Activated CD8-positive, alpha-beta T cell treated with anti-CD3 and anti-CD28 coated beads for 36 hours (primary cell): ENCODE measurements around the gene GPC5. TPM values are rescaled to one million over a fixed set of nuclear protein-coding genes. Genes with fewer than 3 reads are reported as not detected.
"Not testable (repeated sequence)": the region's sequence is repeated elsewhere in the genome, so short reads cannot be mapped to it uniquely, and the experiment has no call there.

Source experiments
- ATAC-seq: fragments of 200-7000 bp; cut with Tn5 transposase; one replicate; pipeline ENCODE4 v1.10.0; 2021; ENCODE audit warnings: mild to moderate bottlenecking, moderate library complexity
- CTCF ChIA-PET: fragments of 350-600 bp; sonication (Branson Sonifier 250); formaldehyde crosslinking; loops from one replicate; lab custom pipeline; 2021; ENCODE audit warnings: antibody characterized with exemption; lab: Charles Lee
- POLR2A ChIA-PET: fragments of 350-600 bp; sonication (Branson Sonifier 250); formaldehyde crosslinking; loops from one replicate; lab custom pipeline; 2021; ENCODE audit warnings: antibody characterized with exemption; lab: Charles Lee
- DNase-seq: peaks from one replicate; pipeline ENCODE4 v3.0.0-alpha.2; 2020
- H3K27ac Mint-ChIP-seq: one replicate; pipeline ENCODE4 v1.8.0; 2021; ENCODE audit warnings: mild to moderate bottlenecking, mixed read lengths
- H3K27me3 Mint-ChIP-seq: one replicate; pipeline ENCODE4 v1.8.0; 2021; ENCODE audit warnings: mixed read lengths
- H3K36me3 Mint-ChIP-seq: one replicate; pipeline ENCODE4 v1.8.0; 2021; ENCODE audit warnings: low read depth, mixed read lengths
- H3K4me1 Mint-ChIP-seq: one replicate; pipeline ENCODE4 v1.8.0; 2021; ENCODE audit warnings: low read depth, mixed read lengths
- H3K4me3 Mint-ChIP-seq: one replicate; pipeline ENCODE4 v1.8.0; 2021; ENCODE audit warnings: mild to moderate bottlenecking, moderate library complexity, mixed read lengths
- H3K9me3 Mint-ChIP-seq: one replicate; pipeline ENCODE4 v1.8.0; 2021; ENCODE audit warnings: mixed read lengths
- CTCF ChIP-seq: fragments of 200-600 bp; IDR thresholded peaks from one replicate; pipeline ENCODE4 v1.8.0; 2022; ENCODE audit warnings: antibody characterized with exemption, mild to moderate bottlenecking
- intact Hi-C: fragments of 100-400 bp; cut with micrococcal nuclease; formaldehyde crosslinking; loops from one replicate; pipeline ENCODE4 v1.10.0; 2022
- total RNA-seq, 2 experiments: library from RNA; stranded (reverse); gene quantifications; one replicate each; pipeline ENCODE4 v1.2.3, GENCODE V29; 2021

The GPC5 gene
- total RNA-seq, 2 experiments from 2014 or later = 0.13 to 0.14 TPM

- no peak for TF ChIP-seq CTCF
- Mint-ChIP-seq H3K27me3 (no peaks in the 10 kb centered on the region), H3K4me3 (no peak overlapping the region), H3K36me3 (no peaks in the 10 kb centered on the region), H3K9me3 (no peaks in the 10 kb centered on the region), H3K4me1 (no peaks in the 10 kb centered on the region), H3K27ac (no peak overlapping the region)
- ChIA-PET CTCF (no interaction called here), POLR2A (no interaction called here)
- ATAC-seq (no peak), DNase-seq (no peak)
- intact Hi-C loops = no loop called here
Measured at GRCh38 chr13:91668866-91669495, 270.6 kb downstream of the GPC5 start.

DNA sequence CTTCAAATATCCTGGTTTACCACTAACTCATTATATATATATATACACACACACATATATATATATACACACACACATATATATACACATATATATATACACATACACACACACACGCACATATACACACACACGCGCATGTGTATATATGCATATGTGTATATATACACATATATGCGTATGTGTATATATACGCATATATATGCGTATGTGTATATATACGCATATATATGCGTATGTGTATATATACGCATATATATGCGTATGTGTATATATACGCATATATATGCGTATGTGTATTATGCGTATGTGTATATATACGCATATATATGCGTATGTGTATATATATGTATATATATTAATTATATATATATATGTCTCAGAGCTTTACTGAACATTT, 275.9 kb downstream of the GPC5 start:
- CTCF ChIA-PET, ATAC-seq, H3K27ac Mint-ChIP-seq, H3K4me3 Mint-ChIP-seq, H3K36me3 Mint-ChIP-seq, H3K4me1 Mint-ChIP-seq, H3K9me3 Mint-ChIP-seq, intact Hi-C loops, POLR2A ChIA-PET, H3K27me3 Mint-ChIP-seq, DNase-seq: not testable (repeated sequence)

DNA sequence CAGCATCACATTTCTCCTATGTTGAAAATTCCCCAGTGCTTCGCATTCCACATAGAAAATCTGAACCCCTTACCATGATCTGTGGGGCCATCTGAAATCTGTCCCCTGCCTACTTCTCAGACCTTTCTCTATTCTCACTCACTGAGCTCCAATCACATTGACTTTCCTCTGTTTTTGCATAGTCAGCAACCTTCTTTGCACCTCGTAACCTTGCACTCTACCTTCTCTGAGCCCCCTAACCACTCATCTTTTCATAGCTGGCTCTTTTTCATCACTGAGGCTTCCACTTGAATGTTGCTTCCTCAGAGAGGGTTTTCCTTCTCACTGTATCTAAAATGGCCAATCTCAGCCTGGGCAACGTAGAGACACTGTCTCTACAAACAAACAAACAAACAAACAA, 286.3 kb downstream of the GPC5 start:
- no peaks in the 10 kb centered on the region for H3K9me3 Mint-ChIP-seq
- ATAC-seq (no peak), DNase-seq (no peak)
- H3K27me3 Mint-ChIP-seq = no peaks in the 10 kb centered on the region
- no peaks in the 10 kb centered on the region for H3K36me3 Mint-ChIP-seq
- no peak overlapping the region for H3K27ac Mint-ChIP-seq
- ChIA-PET CTCF (no interaction called here), POLR2A (no interaction called here)
- no peak overlapping the region for H3K4me3 Mint-ChIP-seq
- no peaks in the 10 kb centered on the region for H3K4me1 Mint-ChIP-seq
- TF ChIP-seq CTCF = no peak
- intact Hi-C loops = no loop called here

GRCh38 chr13:91690944-91691343, 292.5 kb downstream of the GPC5 start:
- ATAC-seq = no peak
- TF ChIP-seq CTCF = no peak
- intact Hi-C loops = no loop called here
- Mint-ChIP-seq H3K36me3 (no peaks in the 10 kb centered on the region), H3K9me3 (no peaks in the 10 kb centered on the region), H3K4me1 (no peaks in the 10 kb centered on the region), H3K27me3 (no peaks in the 10 kb centered on the region), H3K4me3 (no peak overlapping the region), H3K27ac (no peak overlapping the region)
- ChIA-PET POLR2A (no interaction called here), CTCF (no interaction called here)
- DNase-seq = no peak

DNA sequence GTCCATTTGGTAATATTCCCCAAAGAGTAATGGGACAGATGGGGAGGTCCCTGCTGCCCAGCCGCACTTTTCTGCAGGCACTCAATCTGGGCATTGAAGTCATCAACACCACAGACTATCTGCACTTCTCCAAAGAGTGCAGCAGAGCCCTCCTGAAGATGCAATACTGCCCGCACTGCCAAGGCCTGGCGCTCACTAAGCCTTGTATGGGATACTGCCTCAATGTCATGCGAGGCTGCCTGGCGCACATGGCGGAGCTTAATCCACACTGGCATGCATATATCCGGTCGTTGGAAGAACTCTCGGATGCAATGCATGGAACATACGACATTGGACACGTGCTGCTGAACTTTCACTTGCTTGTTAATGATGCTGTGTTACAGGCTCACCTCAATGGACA, 295.0 kb downstream of the GPC5 start:
- ChIA-PET CTCF (no interaction called here), POLR2A (no interaction called here)
- Mint-ChIP-seq H3K9me3 (no peaks in the 10 kb centered on the region), H3K4me1 (no peaks in the 10 kb centered on the region), H3K27me3 (no peaks in the 10 kb centered on the region), H3K36me3 (no peaks in the 10 kb centered on the region), H3K4me3 (no peak overlapping the region), H3K27ac (no peak overlapping the region)
- DNase-seq = no peak
- no peak for ATAC-seq
- no peak for TF ChIP-seq CTCF
- intact Hi-C loops = no loop called here

- ATAC-seq = no peak
- no peak for TF ChIP-seq CTCF
- Mint-ChIP-seq H3K27ac (no peak overlapping the region), H3K36me3 (no peaks in the 10 kb centered on the region), H3K9me3 (no peaks in the 10 kb centered on the region), H3K4me1 (no peaks in the 10 kb centered on the region), H3K4me3 (no peak overlapping the region), H3K27me3 (no peaks in the 10 kb centered on the region)
- ChIA-PET POLR2A (no interaction called here), CTCF (no interaction called here)
- intact Hi-C loops = no loop called here
- no peak for DNase-seq
Measured at GRCh38 chr13:91698308-91698707, 299.9 kb downstream of the GPC5 start.
